HCT116 (cell line): ENCODE results near the gene CYTL1. TPM values are rescaled to one million over a fixed set of nuclear protein-coding genes. Genes with fewer than 3 reads are reported as not detected.

Source experiments
- ATAC-seq: fragments of 200-7000 bp; cut with Tn5 transposase; 2 replicates; pipeline ENCODE4 v1.9.1; 2020; ENCODE audit warnings: mild to moderate bottlenecking, moderate library complexity
- BruUV-seq: library from RNA; stranded (reverse); fragments of 400-500 nt; replicated peaks from 2 replicates; lab custom pipeline; 2021; lab: Mats Ljungman, UMichigan
- CTCF ChIA-PET: fragments of 300-600 bp; sonication (Branson Sonifier 250); formaldehyde crosslinking; loops from one replicate; lab custom pipeline; 2021; ENCODE audit warnings: antibody characterized with exemption; lab: Charles Lee
- POLR2A ChIA-PET: fragments of 300-600, 350-600 bp; sonication (Branson Sonifier 250); formaldehyde crosslinking; loops from one replicate; lab custom pipeline; 2021; ENCODE audit warnings: antibody characterized with exemption; lab: Charles Lee
- RAD21 ChIA-PET, 2 experiments: fragments of 300-600 bp; sonication (Branson Sonifier 250); formaldehyde crosslinking; loops; one replicate each; lab custom pipeline; 2023; ENCODE audit warnings: low total read pairs in 2 of 2; ENCODE audit not compliant: uncharacterized antibody in 2 of 2, unreplicated experiment in 2 of 2, low non-redundant PET in 1 of 2; lab: Charles Lee
- DNase-seq: peaks from one replicate; pipeline ENCODE4 v3.0.0-alpha.2; 2010; ENCODE audit warnings: low read depth, low spot score
- H2AFZ ChIP-seq: fragments of 200-600 bp; shearing (Covaris generic), sonication (generic); 2 replicates; pipeline ENCODE4 v1.6.1; 2017; ENCODE audit warnings: low read depth, mixed run types, mixed read lengths, antibody characterized with exemption, low read length; ENCODE audit not compliant: poor library complexity, severe bottlenecking
- H3K27ac ChIP-seq: 2 replicates; pipeline ENCODE4 v1.5.1; 2012; ENCODE audit warnings: low read depth, low read length
- H3K27me3 ChIP-seq: fragments of 200-600 bp; sonication (generic); 2 replicates; pipeline ENCODE4 v1.6.1; 2016; ENCODE audit warnings: mixed run types, low read length, mixed read lengths; ENCODE audit not compliant: insufficient read depth
- H3K36me3 ChIP-seq, 2 experiments: fragments of 200-500 bp in 1 of 2; fragments of 200-600 bp in 1 of 2; sonication (Bioruptor generic) in 1 of 2; sonication (generic) in 1 of 2; 2 replicates each; pipeline versions ENCODE4 v1.5.1 to v1.6.1; 2014 to 2016; ENCODE audit warnings: low read length in 2 of 2, inconsistent platforms in 1 of 2, mixed read lengths in 1 of 2, mixed run types in 1 of 2; ENCODE audit not compliant: insufficient read depth in 2 of 2, control insufficient read depth in 1 of 2
- H3K4me1 ChIP-seq, 2 experiments: fragments of 200-600 bp in 1 of 2; sonication (generic) in 1 of 2; 2 replicates each; pipeline versions ENCODE4 v1.5.1 to v1.6.1; 2012 to 2017; ENCODE audit warnings: low read length in 2 of 2, inconsistent platforms in 1 of 2, mild to moderate bottlenecking in 1 of 2, mixed read lengths in 1 of 2, mixed run types in 1 of 2, moderate library complexity in 1 of 2; ENCODE audit not compliant: insufficient read depth in 2 of 2, control insufficient read depth in 1 of 2
- H3K4me2 ChIP-seq: fragments of 200-600 bp; sonication (generic); 2 replicates; pipeline ENCODE4 v1.6.1; 2017; ENCODE audit warnings: mixed run types, low read length, mixed read lengths
- H3K4me3 ChIP-seq, 2 experiments: fragments of 200-600 bp in 1 of 2; sonication (generic) in 1 of 2; replicated peaks in 1 of 2; 2 replicates each; pipeline ENCODE4 v1.5.1; 2011 to 2016; ENCODE audit warnings: low read length in 2 of 2, control low read depth in 1 of 2, low read depth in 1 of 2, mild to moderate bottlenecking in 1 of 2, mixed read lengths in 1 of 2, mixed run types in 1 of 2
- H3K79me2 ChIP-seq: fragments of 200-600 bp; sonication (generic); 2 replicates; pipeline ENCODE4 v1.6.1; 2017; ENCODE audit warnings: mild to moderate bottlenecking, mixed run types, low read length, moderate library complexity, mixed read lengths; ENCODE audit not compliant: insufficient read depth
- H3K9ac ChIP-seq: fragments of 200-600 bp; sonication (generic); 2 replicates; pipeline ENCODE4 v1.6.1; 2016; ENCODE audit warnings: low read length, mixed read lengths
- H3K9me2 ChIP-seq: fragments of 200-600 bp; sonication (generic), shearing (Covaris generic); 2 replicates; pipeline ENCODE4 v1.6.1; 2017; ENCODE audit warnings: mixed run types, mild to moderate bottlenecking, moderate library complexity; ENCODE audit not compliant: insufficient read depth
- H3K9me3 ChIP-seq, 2 experiments: fragments of 200-500 bp in 1 of 2; fragments of 200-600 bp in 1 of 2; sonication (Bioruptor generic) in 1 of 2; sonication (generic) in 1 of 2; 2 replicates each; pipeline ENCODE4 v1.6.1; 2014 to 2017; ENCODE audit warnings: low read length in 2 of 2, mixed read lengths in 2 of 2, inconsistent platforms in 1 of 2, low read depth in 1 of 2, mild to moderate bottlenecking in 1 of 2, mixed run types in 1 of 2, moderate library complexity in 1 of 2; ENCODE audit not compliant: control insufficient read depth in 1 of 2, insufficient read depth in 1 of 2
- H4K20me1 ChIP-seq: fragments of 200-600 bp; sonication (generic), shearing (Covaris generic); 2 replicates; pipeline ENCODE4 v1.6.1; 2017; ENCODE audit warnings: mixed run types, mild to moderate bottlenecking, moderate library complexity; ENCODE audit not compliant: insufficient read depth
- CEBPB ChIP-seq: IDR thresholded peaks from 2 replicates; pipeline ENCODE4 v1.6.1; 2012; ENCODE audit warnings: low read depth
- EGR1 ChIP-seq: IDR thresholded peaks from 2 replicates; pipeline ENCODE4 v1.6.1; 2012; ENCODE audit warnings: low read depth
- ELF1 ChIP-seq: IDR thresholded peaks from 2 replicates; pipeline ENCODE4 v1.6.1; 2012; ENCODE audit warnings: low read depth, borderline replicate concordance
- JUND ChIP-seq: IDR thresholded peaks from 2 replicates; pipeline ENCODE4 v1.6.1; 2012
- RAD21 ChIP-seq: IDR thresholded peaks from 2 replicates; pipeline ENCODE4 v1.6.1; 2012; ENCODE audit warnings: low read depth, mild to moderate bottlenecking
- SIN3A ChIP-seq: IDR thresholded peaks from 2 replicates; pipeline ENCODE4 v1.6.1; 2012; ENCODE audit warnings: low read depth
- TCF7L2 ChIP-seq: IDR thresholded peaks from 2 replicates; pipeline ENCODE4 v1.7.0; 2011; ENCODE audit warnings: borderline replicate concordance, inconsistent platforms; ENCODE audit not compliant: insufficient read depth, insufficient read length; ENCODE audit errors: extremely low read depth
- YY1 ChIP-seq: IDR thresholded peaks from 2 replicates; pipeline ENCODE4 v1.6.1; 2011; ENCODE audit warnings: low read length, low read depth, moderate library complexity, mild to moderate bottlenecking; ENCODE audit not compliant: insufficient replicate concordance; ENCODE audit errors: extremely low read depth
- ZFX ChIP-seq: fragments of 450-650 bp; IDR thresholded peaks from 2 replicates; pipeline ENCODE4 v1.6.1; 2017
- intact Hi-C: fragments of 100-400 bp; cut with micrococcal nuclease; formaldehyde crosslinking; loops from 2 replicates; pipeline ENCODE4 v1.10.0; 2022
- total RNA-seq: library from RNA; stranded (reverse); gene quantifications from one replicate; pipeline ENCODE4 v1.2.1, GENCODE V29; 2021; ENCODE audit not compliant: unreplicated experiment
- TF ChIP-seq, protein P1 (sequence below), 3 experiments: fragments of 200-600 bp in 1 of 3; sonication (generic) in 1 of 3; IDR thresholded peaks in 2 of 3; conservative IDR thresholded peaks in 1 of 3; 2 replicates each; pipeline ENCODE4 v1.5.1; 2012 to 2017; ENCODE audit warnings: low read depth in 2 of 3, low read length in 2 of 3, antibody characterized with exemption in 1 of 3, borderline replicate concordance in 1 of 3, control low read depth in 1 of 3, mild to moderate bottlenecking in 1 of 3, mixed read lengths in 1 of 3, mixed run types in 1 of 3, moderate library complexity in 1 of 3; ENCODE audit not compliant: insufficient read depth in 1 of 3
- TF ChIP-seq, protein P2 (sequence below): IDR thresholded peaks from 2 replicates; pipeline ENCODE4 v1.6.1; 2012
- TF ChIP-seq, protein P3 (sequence below): IDR thresholded peaks from 2 replicates; pipeline ENCODE4 v1.6.1; 2011; ENCODE audit warnings: mild to moderate bottlenecking, low read length, moderate library complexity; ENCODE audit not compliant: insufficient replicate concordance; ENCODE audit errors: extremely low read depth
- TF ChIP-seq, protein P4 (sequence below): IDR thresholded peaks from 2 replicates; pipeline ENCODE4 v1.6.1; 2012

The CYTL1 gene
- total RNA-seq, 1 experiment from 2014 or later: not detected

DNA sequence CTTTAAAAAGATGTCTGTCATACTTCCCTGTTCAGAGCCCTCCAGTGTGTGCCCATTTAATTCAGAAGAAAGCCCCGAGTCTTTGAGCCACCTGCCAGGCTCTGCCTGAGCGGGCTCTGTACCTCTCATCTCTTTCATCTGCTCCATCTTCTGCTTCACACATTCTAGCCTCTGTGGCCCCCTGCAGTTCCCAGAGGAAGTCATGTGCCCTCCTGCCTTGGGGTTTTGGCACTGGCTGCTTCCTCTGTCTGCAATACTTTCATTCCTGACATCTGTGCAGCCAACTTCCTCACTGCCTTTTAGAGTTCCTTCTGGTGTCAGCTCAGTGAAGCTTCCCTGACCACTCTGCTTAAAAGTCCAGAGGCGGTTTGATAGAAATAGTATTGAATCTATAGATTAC, 25.8 kb upstream of the CYTL1 start:
- no TSS peak for BruUV-seq
- H3K27ac ChIP-seq: no peak overlapping the region
- H2AFZ ChIP-seq: no peak overlapping the region
- no peaks in the 10 kb centered on the region for H3K9me2 ChIP-seq
- RAD21 ChIA-PET: no interaction called here
- CTCF ChIA-PET: no interaction called here
- H3K27me3 ChIP-seq: peaks cover 9% of the 10 kb centered on the region; the same call in 1 of the 2 replicates
- intact Hi-C loops: no loop called here
- H3K79me2 ChIP-seq: no peaks in the 10 kb centered on the region
- no peaks in the 10 kb centered on the region for H3K9me3 ChIP-seq
- no peak overlapping the region for H3K9ac ChIP-seq
- TF ChIP-seq ELF1: no peak
- TF ChIP-seq, all 23 proteins: peak for 0
- POLR2A ChIA-PET: no interaction called here
- Histone ChIP-seq H3K4me1 (no peaks in the 10 kb centered on the region), H3K36me3 (no peaks in the 10 kb centered on the region), H4K20me1 (no peaks in the 10 kb centered on the region), H3K4me3 (no peak overlapping the region), H3K4me2 (no peak overlapping the region)
- DNase-seq: no peak
- no peak for ATAC-seq

DNA sequence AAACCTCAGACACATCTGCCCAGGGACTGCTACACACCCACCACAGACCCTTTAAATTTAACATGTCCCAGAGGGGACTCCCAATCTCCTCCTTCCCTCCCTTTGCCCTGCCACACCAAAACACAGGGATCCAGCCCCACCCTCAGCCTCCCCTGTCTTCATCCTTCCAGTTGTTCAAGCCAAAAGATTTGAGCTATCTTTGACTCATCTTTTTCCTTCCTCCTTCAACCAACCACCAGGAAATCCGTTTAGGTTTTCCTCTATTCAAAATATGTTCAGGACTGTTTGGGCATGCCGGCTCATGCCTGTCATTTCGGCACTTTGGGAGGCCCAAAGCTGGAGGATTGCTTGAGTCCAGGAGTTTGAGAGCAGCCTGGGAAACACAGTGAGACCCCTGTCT, 25.1 kb upstream of the CYTL1 start:
- Histone ChIP-seq H3K4me3 (no peak overlapping the region), H3K27me3 (peaks cover 9% of the 10 kb centered on the region; the same call in 1 of the 2 replicates), H3K9me2 (no peaks in the 10 kb centered on the region), H2AFZ (no peak overlapping the region), H3K27ac (no peak overlapping the region), H4K20me1 (no peaks in the 10 kb centered on the region), H3K4me2 (no peak overlapping the region), H3K9me3 (no peaks in the 10 kb centered on the region), H3K9ac (no peak overlapping the region), H3K36me3 (no peaks in the 10 kb centered on the region), H3K4me1 (no peaks in the 10 kb centered on the region), H3K79me2 (no peaks in the 10 kb centered on the region)
- ATAC-seq (no peak), DNase-seq (no peak)
- intact Hi-C loops: no loop called here
- ChIA-PET POLR2A (no interaction called here), CTCF (no interaction called here), RAD21 (no interaction called here)
- no TSS peak for BruUV-seq
- no peak for TF ChIP-seq EGR1
- no peak for TF ChIP-seq YY1
- TF ChIP-seq, protein P1, sequence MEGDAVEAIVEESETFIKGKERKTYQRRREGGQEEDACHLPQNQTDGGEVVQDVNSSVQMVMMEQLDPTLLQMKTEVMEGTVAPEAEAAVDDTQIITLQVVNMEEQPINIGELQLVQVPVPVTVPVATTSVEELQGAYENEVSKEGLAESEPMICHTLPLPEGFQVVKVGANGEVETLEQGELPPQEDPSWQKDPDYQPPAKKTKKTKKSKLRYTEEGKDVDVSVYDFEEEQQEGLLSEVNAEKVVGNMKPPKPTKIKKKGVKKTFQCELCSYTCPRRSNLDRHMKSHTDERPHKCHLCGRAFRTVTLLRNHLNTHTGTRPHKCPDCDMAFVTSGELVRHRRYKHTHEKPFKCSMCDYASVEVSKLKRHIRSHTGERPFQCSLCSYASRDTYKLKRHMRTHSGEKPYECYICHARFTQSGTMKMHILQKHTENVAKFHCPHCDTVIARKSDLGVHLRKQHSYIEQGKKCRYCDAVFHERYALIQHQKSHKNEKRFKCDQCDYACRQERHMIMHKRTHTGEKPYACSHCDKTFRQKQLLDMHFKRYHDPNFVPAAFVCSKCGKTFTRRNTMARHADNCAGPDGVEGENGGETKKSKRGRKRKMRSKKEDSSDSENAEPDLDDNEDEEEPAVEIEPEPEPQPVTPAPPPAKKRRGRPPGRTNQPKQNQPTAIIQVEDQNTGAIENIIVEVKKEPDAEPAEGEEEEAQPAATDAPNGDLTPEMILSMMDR (IDR thresholded peaks at IDR 0.05 in 2 of 3, conservative IDR thresholded peaks at IDR 0.05 in 1 of 3; ENCODE audit: borderline replicate concordance in 1 of 3, insufficient read depth in 1 of 3, low read depth in 2 of 3, low read length in 2 of 3): no peak
- TF ChIP-seq, protein P2, sequence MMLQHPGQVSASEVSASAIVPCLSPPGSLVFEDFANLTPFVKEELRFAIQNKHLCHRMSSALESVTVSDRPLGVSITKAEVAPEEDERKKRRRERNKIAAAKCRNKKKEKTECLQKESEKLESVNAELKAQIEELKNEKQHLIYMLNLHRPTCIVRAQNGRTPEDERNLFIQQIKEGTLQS: no peak
- TF ChIP-seq CEBPB: no peak
- no peak for TF ChIP-seq TCF7L2
- TF ChIP-seq, protein P3, sequence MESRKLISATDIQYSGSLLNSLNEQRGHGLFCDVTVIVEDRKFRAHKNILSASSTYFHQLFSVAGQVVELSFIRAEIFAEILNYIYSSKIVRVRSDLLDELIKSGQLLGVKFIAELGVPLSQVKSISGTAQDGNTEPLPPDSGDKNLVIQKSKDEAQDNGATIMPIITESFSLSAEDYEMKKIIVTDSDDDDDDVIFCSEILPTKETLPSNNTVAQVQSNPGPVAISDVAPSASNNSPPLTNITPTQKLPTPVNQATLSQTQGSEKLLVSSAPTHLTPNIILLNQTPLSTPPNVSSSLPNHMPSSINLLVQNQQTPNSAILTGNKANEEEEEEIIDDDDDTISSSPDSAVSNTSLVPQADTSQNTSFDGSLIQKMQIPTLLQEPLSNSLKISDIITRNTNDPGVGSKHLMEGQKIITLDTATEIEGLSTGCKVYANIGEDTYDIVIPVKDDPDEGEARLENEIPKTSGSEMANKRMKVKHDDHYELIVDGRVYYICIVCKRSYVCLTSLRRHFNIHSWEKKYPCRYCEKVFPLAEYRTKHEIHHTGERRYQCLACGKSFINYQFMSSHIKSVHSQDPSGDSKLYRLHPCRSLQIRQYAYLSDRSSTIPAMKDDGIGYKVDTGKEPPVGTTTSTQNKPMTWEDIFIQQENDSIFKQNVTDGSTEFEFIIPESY: no peak
- no peak for TF ChIP-seq RAD21
- no peak for TF ChIP-seq JUND
- TF ChIP-seq, protein P4, sequence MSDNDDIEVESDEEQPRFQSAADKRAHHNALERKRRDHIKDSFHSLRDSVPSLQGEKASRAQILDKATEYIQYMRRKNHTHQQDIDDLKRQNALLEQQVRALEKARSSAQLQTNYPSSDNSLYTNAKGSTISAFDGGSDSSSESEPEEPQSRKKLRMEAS: no peak
- no peak for TF ChIP-seq ZFX
- TF ChIP-seq SIN3A: no peak
